GM12892 (cell line): ENCODE measurements around the gene PNLIPRP3.

Experiments used
- DNase-seq: peaks from one replicate; pipeline ENCODE4 v3.0.0; 2011; ENCODE audit not compliant: insufficient read length
- FAIRE-seq: peaks from 2 replicates; lab custom pipeline; 2011; peaks lifted over from hg19 to GRCh38; lab: Jason Lieb, UNC
- POLR2A ChIP-seq: IDR thresholded peaks from 2 replicates; pipeline ENCODE4 v1.6.1; 2011; ENCODE audit warnings: low read depth, low read length, control low read depth
- POLR2AphosphoS5 ChIP-seq: IDR thresholded peaks from 2 replicates; pipeline ENCODE4 v1.6.1; 2011; ENCODE audit warnings: low read depth, low read length, control low read depth
- TAF1 ChIP-seq: IDR thresholded peaks from 2 replicates; pipeline ENCODE4 v1.6.1; 2011; ENCODE audit warnings: low read depth, mild to moderate bottlenecking, control low read depth, low read length, borderline replicate concordance

PNLIPRP3 gene

DNA sequence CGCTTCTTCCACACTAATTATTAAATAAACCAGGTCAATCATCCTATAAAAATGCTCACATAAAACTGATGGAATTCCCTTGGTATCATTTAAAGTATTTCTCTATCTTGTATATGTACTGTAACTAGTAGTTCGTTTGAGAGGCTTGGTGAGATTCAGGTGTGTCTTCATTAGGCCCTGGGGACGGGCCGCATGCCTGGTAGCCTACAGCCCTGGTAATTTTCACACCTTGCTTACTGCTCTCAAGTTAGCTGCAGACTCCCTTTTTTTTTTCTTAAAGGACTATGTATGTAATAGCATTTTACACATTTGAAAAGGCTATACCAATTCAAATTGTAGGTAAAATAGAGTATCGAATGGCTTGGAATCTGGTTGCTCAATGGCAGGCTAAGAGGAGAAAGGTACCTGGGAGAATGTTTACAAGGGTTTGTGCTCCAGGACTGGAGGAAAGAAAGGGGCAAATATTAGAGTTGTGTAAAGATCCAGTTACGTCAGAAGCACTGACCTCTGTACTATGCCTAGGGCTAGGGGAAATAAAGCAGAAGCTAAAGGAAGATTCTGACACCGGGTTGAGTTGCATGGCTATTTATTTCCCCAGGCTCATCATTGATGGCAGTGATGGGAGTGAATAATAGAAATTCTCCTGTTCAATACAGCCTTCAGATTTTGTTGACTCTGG lies 59.3 kb downstream of the PNLIPRP3 start:
- TF ChIP-seq POLR2AphosphoS5 (no peak), TAF1 (no peak), POLR2A (no peak)
- DNase-seq: no peak
- no peak for FAIRE-seq

GRCh38 chr10:116487522-116488430 lies 60.1 kb downstream of the PNLIPRP3 start:
- TF ChIP-seq POLR2A (no peak), TAF1 (no peak), POLR2AphosphoS5 (no peak)
- FAIRE-seq (no peak), DNase-seq (no peak)

DNA sequence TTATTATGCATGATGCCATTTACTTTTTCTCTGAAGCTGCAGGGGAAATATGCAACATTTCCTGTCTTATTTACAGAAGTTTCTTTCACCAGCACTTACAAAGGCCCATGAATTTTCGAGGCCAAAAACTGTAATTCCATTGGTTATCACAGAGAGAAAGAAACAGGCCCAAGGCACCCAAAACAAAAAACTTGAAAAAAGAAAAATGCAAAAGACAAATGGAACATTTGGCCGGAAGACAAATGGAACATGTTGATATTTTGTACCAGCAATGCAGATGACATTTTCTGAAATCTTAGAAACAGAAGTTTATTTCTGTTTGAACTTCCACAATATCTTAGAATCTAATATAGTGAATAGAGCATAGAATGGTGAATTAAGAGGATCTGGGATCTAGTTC lies 61.8 kb downstream of the PNLIPRP3 start:
- TF ChIP-seq TAF1: no peak
- TF ChIP-seq POLR2A: no peak
- TF ChIP-seq POLR2AphosphoS5: no peak
- no peak for DNase-seq
- no peak for FAIRE-seq

GRCh38 chr10:116490028-116490662 lies 62.5 kb downstream of the PNLIPRP3 start:
- TF ChIP-seq TAF1 (no peak), POLR2A (no peak), POLR2AphosphoS5 (no peak)
- FAIRE-seq: no peak

GRCh38 chr10:116504786-116505185 lies 77.1 kb downstream of the PNLIPRP3 start:
- no peak for FAIRE-seq
- TF ChIP-seq TAF1 (no peak), POLR2A (no peak), POLR2AphosphoS5 (no peak)
- no peak for DNase-seq

More at GRCh38 chr10:116490028-116490662, 62.5 kb downstream of the PNLIPRP3 start:
- DNase-seq: no peak

DNA sequence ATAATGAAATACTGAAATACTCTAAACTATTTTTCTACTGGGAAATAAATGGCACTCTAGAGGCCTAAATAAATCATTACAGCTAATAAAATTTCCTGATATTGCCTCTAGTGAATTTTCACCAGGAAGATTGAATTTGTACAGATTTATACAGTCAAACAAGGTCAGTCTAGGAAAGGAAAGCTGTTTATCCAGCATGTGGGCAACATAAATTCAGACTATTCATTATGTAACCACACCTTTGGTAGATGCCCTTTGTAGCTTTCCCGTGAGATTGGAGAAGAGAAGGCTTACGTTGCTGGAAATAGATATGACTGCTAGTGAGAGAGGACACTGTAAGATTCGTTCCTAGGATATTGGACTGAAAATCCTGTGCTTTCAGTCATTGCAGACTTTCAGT lies 82.9 kb downstream of the PNLIPRP3 start:
- DNase-seq: no peak
- no peak for TF ChIP-seq TAF1
- TF ChIP-seq POLR2AphosphoS5: no peak
- TF ChIP-seq POLR2A: no peak
- FAIRE-seq: no peak

DNA sequence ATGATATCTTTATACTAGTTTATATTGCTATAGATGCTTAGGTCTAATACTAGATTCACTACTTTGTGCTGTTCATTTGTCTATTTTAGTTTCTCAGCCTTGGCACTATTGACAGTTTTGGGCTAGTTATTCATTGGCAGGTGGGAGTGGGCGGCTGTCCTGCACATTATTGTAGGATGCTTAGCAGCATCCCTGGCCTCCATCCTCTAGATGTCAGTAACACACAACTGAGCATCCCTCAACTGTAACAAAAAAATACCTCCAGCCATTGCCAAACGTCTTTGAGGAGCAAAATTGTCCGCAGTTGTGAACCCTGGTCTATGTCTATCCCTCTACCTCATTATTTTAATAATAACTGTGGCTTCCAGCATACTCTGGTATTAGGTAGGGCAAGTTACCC lies 83.7 kb downstream of the PNLIPRP3 start:
- no peak for TF ChIP-seq TAF1
- TF ChIP-seq POLR2AphosphoS5: no peak
- FAIRE-seq (no peak), DNase-seq (no peak)

DNA sequence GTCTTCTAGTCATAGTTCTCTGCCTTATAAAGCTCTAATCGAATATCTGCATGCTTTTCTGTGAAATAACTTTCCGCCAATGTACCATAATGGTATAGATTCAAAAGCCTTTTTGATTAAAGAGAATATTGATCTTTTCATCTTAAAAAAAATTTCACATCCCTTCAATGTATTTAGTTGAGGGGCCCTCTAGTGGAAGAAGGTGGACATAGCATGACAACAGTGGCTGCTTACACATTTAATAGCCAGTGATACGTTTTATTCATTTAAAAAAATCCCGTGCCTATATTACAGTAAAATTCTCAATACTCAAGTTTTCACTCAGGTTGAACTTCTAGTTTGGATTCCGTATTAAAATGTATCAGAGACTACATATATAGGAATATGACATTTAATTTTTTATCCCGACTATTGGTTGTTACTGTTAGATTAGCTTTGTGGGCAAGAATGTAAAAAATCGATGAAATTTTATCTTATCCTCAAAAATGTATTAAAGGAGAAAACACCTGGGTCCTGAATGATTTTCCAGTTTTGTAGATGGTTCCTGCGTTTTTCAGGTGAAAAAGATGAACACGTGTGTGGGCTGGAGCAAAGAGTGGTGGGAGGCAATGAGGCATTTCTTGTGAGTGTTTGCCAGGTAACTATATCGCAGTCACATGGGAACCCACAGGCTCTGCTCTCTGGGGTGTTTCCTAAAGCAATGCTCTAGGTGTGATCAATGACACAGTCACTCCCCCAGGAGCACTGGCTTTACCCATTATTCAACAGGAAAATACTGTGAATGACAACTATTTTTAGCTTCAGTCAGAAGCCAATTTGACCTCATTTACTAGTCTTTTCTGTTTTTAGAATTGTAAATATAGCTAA lies 94.0 kb downstream of the PNLIPRP3 start:
- DNase-seq (no peak), FAIRE-seq (no peak)

GRCh38 chr10:116522803-116523381 lies 95.2 kb downstream of the PNLIPRP3 start:
- FAIRE-seq: no peak

More for the DNA sequence above, 94.0 kb downstream of the PNLIPRP3 start:
- TF ChIP-seq TAF1: no peak
- no peak for TF ChIP-seq POLR2AphosphoS5
- TF ChIP-seq POLR2A: no peak

DNA sequence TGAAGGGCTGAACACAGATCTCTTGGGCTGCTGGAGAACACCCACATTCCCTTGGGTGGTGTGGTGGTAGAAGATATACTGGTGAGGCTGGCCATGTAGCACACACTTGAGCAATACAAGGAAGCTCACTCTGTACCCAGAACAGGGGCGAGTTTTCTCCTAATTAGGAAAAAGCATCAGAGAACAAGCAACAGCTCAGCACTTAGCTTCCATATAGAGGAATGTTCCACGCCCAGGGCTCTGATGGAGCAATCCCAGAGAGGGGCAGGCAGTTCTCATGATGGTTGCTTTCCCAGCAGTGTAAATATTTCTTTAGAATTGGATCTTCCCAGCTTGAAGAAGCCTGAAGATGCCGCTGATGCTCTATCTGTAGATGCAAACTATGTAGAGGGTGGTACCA lies 97.1 kb downstream of the PNLIPRP3 start:
- FAIRE-seq (no peak), DNase-seq (no peak)
- TF ChIP-seq POLR2AphosphoS5 (no peak), POLR2A (no peak)

More at GRCh38 chr10:116522803-116523381, 95.2 kb downstream of the PNLIPRP3 start:
- no peak for DNase-seq
- TF ChIP-seq POLR2A: no peak
- TF ChIP-seq TAF1: no peak
- no peak for TF ChIP-seq POLR2AphosphoS5

DNA sequence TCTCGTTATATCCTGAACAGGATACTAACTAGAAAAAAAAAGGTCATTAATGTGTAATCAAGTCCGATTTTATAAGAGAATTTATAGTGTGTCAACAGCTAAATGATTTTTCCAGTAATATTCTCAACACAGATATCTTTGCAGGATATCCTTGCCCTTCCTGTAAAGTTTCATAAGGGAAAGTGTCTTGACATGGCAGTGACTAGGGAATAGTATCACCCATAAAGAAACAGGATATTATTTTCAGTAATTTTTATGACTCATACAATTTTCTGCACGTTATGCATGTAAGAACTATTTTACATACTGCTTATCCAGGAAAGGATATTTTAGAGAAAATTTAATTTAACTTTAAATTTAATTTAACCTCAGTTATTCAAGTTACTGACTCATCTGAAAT lies 98.6 kb downstream of the PNLIPRP3 start:
- DNase-seq (no peak), FAIRE-seq (no peak)
- TF ChIP-seq TAF1 (no peak), POLR2A (no peak), POLR2AphosphoS5 (no peak)
